ENCODE measurements around the gene PTPRG. TPM values are rescaled to one million over a fixed set of nuclear protein-coding genes. Genes with fewer than 3 reads are reported as not detected.
A peak's percentile ranks its signal among the peaks of the same experiment; 100 is the strongest.

The PTPRG gene
- total RNA-seq, 1 donor from 2014 or later: 77.2 TPM

- H3K36me3 Mint-ChIP-seq: no peaks in the 10 kb centered on the region
- no peaks in the 10 kb centered on the region for H3K27me3 Mint-ChIP-seq
- DNase-seq (ENCODE audit: extremely low spot score, unreplicated experiment): no peak
- no peak overlapping the region for H3K27ac Mint-ChIP-seq
- no peak for TF ChIP-seq CTCF (conservative IDR thresholded peaks at IDR 0.05)
- no peak overlapping the region for H3K4me3 Mint-ChIP-seq
- no peaks in the 10 kb centered on the region for H3K9me3 Mint-ChIP-seq
- H3K4me1 Mint-ChIP-seq (ENCODE audit: unreplicated experiment): peaks cover 56% of the 10 kb centered on the region
Measured at GRCh38 chr3:61808526-61808925, 247.2 kb downstream of the PTPRG start.

GRCh38 chr3:61808999-61809398, 247.6 kb downstream of the PTPRG start:
- TF ChIP-seq CTCF (conservative IDR thresholded peaks at IDR 0.05): no peak
- no peak overlapping the region for H3K27ac Mint-ChIP-seq
- no peaks in the 10 kb centered on the region for H3K27me3 Mint-ChIP-seq
- H3K4me1 Mint-ChIP-seq (ENCODE audit: unreplicated experiment): peaks cover 51% of the 10 kb centered on the region
- H3K4me3 Mint-ChIP-seq: no peak overlapping the region
- H3K36me3 Mint-ChIP-seq: no peaks in the 10 kb centered on the region
- no peak for DNase-seq (ENCODE audit: extremely low spot score, unreplicated experiment)
- no peaks in the 10 kb centered on the region for H3K9me3 Mint-ChIP-seq

- Mint-ChIP-seq H3K4me3 (peak overlapping the region; percentile 4), H3K4me1 (ENCODE audit: unreplicated experiment) (peaks cover 43% of the 10 kb centered on the region), H3K27me3 (no peaks in the 10 kb centered on the region), H3K9me3 (no peaks in the 10 kb centered on the region), H3K36me3 (no peaks in the 10 kb centered on the region), H3K27ac (no peak overlapping the region)
- DNase-seq (ENCODE audit: extremely low spot score, unreplicated experiment): no peak
- TF ChIP-seq CTCF (conservative IDR thresholded peaks at IDR 0.05): no peak
Measured at GRCh38 chr3:61809879-61810278, 248.5 kb downstream of the PTPRG start.

GRCh38 chr3:61810953-61811497, 249.7 kb downstream of the PTPRG start:
- Mint-ChIP-seq H3K9me3 (no peaks in the 10 kb centered on the region), H3K36me3 (no peaks in the 10 kb centered on the region), H3K4me3 (no peak overlapping the region), H3K27me3 (no peaks in the 10 kb centered on the region), H3K4me1 (ENCODE audit: unreplicated experiment) (peaks cover 36% of the 10 kb centered on the region), H3K27ac (no peak overlapping the region)
- TF ChIP-seq CTCF (conservative IDR thresholded peaks at IDR 0.05): no peak
- no peak for DNase-seq (ENCODE audit: extremely low spot score, unreplicated experiment)

- Mint-ChIP-seq H3K4me3 (no peak overlapping the region), H3K36me3 (no peaks in the 10 kb centered on the region), H3K27me3 (no peaks in the 10 kb centered on the region), H3K27ac (no peak overlapping the region), H3K4me1 (ENCODE audit: unreplicated experiment) (peaks cover 32% of the 10 kb centered on the region), H3K9me3 (no peaks in the 10 kb centered on the region)
- no peak for TF ChIP-seq CTCF (conservative IDR thresholded peaks at IDR 0.05)
- no peak for DNase-seq (ENCODE audit: extremely low spot score, unreplicated experiment)
Measured at GRCh38 chr3:61811652-61812051, 250.3 kb downstream of the PTPRG start.

GRCh38 chr3:61812085-61812484, 250.7 kb downstream of the PTPRG start:
- H3K27me3 Mint-ChIP-seq: no peaks in the 10 kb centered on the region
- no peaks in the 10 kb centered on the region for H3K36me3 Mint-ChIP-seq
- H3K9me3 Mint-ChIP-seq: no peaks in the 10 kb centered on the region
- no peak for DNase-seq (ENCODE audit: extremely low spot score, unreplicated experiment)
- no peak overlapping the region for H3K27ac Mint-ChIP-seq
- H3K4me1 Mint-ChIP-seq (ENCODE audit: unreplicated experiment): peaks cover 28% of the 10 kb centered on the region
- no peak for TF ChIP-seq CTCF (conservative IDR thresholded peaks at IDR 0.05)
- H3K4me3 Mint-ChIP-seq: no peak overlapping the region

All from type B pancreatic cell (in vitro differentiated cells).